Stimulated activated CD4-positive, alpha-beta T cell treated with anti-CD3 and anti-CD28 coated beads, Interleukin-1b, Interleukin-23, amount 100 ng/mL, for 48 hours (primary cell): ENCODE data around the gene ZNG1E.
A peak's percentile ranks its signal among the peaks of the same experiment; 100 is the strongest.
"Not testable (repeated sequence)": the region's sequence is repeated elsewhere in the genome, so short reads cannot be mapped to it uniquely, and the experiment has no call there.

Experiments
- DNase-seq: peaks from one replicate; pipeline ENCODE4 v3.0.0-alpha.2; 2020

ZNG1E gene

GRCh38 chr9:65675589-65676021 is at the start of gene ZNG1E:
Gene ZNG1E, plus strand, starts transcription at chr9:65675928. Its CDS starts 49 bp downstream, at chr9:65675977.
- DNase-seq = peak; percentile 62

- DNase-seq = not testable (repeated sequence)
Observed at GRCh38 chr9:65673579-65673978, 2.1 kb upstream of the ZNG1E start.

GRCh38 chr9:65675018-65675417 is 710 bp upstream of the ZNG1E start:
- DNase-seq = not testable (repeated sequence)

GRCh38 chr9:65676389-65676788 is 661 bp downstream of the ZNG1E start:
- peak; percentile 19 for DNase-seq

- not testable (repeated sequence) for DNase-seq
Observed at GRCh38 chr9:65678533-65678932, 2.8 kb downstream of the ZNG1E start.

- not testable (repeated sequence) for DNase-seq
Observed at GRCh38 chr9:65703550-65703949, 27.8 kb downstream of the ZNG1E start.

GRCh38 chr9:65714445-65714844 is 38.7 kb downstream of the ZNG1E start:
- not testable (repeated sequence) for DNase-seq

- not testable (repeated sequence) for DNase-seq
Observed at GRCh38 chr9:65737096-65737564, 61.4 kb downstream of the ZNG1E start, which contains the start of gene FOXD4L4. Gene FOXD4L4, plus strand, starts transcription at chr9:65737146. Its CDS starts 0 bp downstream, at chr9:65737146.

GRCh38 chr9:65738133-65738532 is 62.4 kb downstream of the ZNG1E start:
- DNase-seq = not testable (repeated sequence)
